Subcutaneous adipose tissue (tissue), 4 donors: Measurements from ENCODE around the gene FNDC5. TPM values are rescaled to one million over a fixed set of nuclear protein-coding genes. Genes with fewer than 3 reads are reported as not detected.

Experiments
- CTCF ChIP-seq: fragments of 450-650 bp; IDR thresholded peaks from one replicate; pipeline ENCODE4 v1.5.1; 2016; ENCODE audit warnings: low read depth, mild to moderate bottlenecking, control low read depth, antibody characterized with exemption, moderate library complexity
- total RNA-seq, 4 donors: library from RNA; depleted of rRNA; stranded (reverse); fragments of >200 nt; gene quantifications; one replicate each; pipeline ENCODE4 v1.1.0, GENCODE V29; 2016

The FNDC5 gene
- total RNA-seq, 4 donors from 2014 or later, result 0.85 to 0.88 TPM; not detected in 2

- TF ChIP-seq CTCF, result no peak
Observed at GRCh38 chr1:32831878-32832277, 38.8 kb downstream of the FNDC5 start.

GRCh38 chr1:32830092-32830852, 40.4 kb downstream of the FNDC5 start:
- TF ChIP-seq CTCF, result no peak

GRCh38 chr1:32828341-32828740, 42.4 kb downstream of the FNDC5 start:
- no peak for TF ChIP-seq CTCF

GRCh38 chr1:32825181-32825580, 45.5 kb downstream of the FNDC5 start:
- TF ChIP-seq CTCF, result no peak

GRCh38 chr1:32818804-32819541, 51.7 kb downstream of the FNDC5 start:
- no peak for TF ChIP-seq CTCF

- no peak for TF ChIP-seq CTCF
Observed at GRCh38 chr1:32817815-32818786, 52.6 kb downstream of the FNDC5 start.
